Transverse colon (tissue), 4 donors: ENCODE results near the gene PMP22. TPM values are rescaled to one million over a fixed set of nuclear protein-coding genes. Genes with fewer than 3 reads are reported as not detected.
A peak's percentile ranks its signal among the peaks of the same experiment; 100 is the strongest.

ENCODE experiments used
- DNase-seq: peaks from one replicate; pipeline ENCODE4 v3.0.0-alpha.2; 2019
- H3K27ac ChIP-seq, 4 donors: fragments of 200-600 bp; sonication (generic); 2 replicates each; pipeline ENCODE4 v1.5.1; 2016 to 2018; ENCODE audit warnings: inconsistent platforms in 4 of 4
- H3K27me3 ChIP-seq: fragments of 200-600 bp; sonication (generic); 2 replicates; pipeline ENCODE4 v1.5.1; 2017; ENCODE audit warnings: inconsistent platforms
- H3K36me3 ChIP-seq, 4 donors: fragments of 200-600 bp; sonication (generic); 2 replicates each; pipeline ENCODE4 v1.5.1; 2017 to 2019; ENCODE audit warnings: inconsistent platforms in 4 of 4
- H3K4me1 ChIP-seq, 4 donors: fragments of 200-600 bp; sonication (generic); 2 replicates each; pipeline ENCODE4 v1.5.1; 2017 to 2020; ENCODE audit warnings: inconsistent platforms in 4 of 4
- H3K4me3 ChIP-seq, 4 donors: fragments of 200-600 bp; sonication (generic); 1 replicate in 1 of 4; 2 replicates in 3 of 4; pipeline versions ENCODE4 v1.5.1 to v1.6.1; 2017 to 2019; ENCODE audit warnings: inconsistent platforms in 4 of 4
- H3K9me3 ChIP-seq, 2 donors: fragments of 200-600 bp; sonication (generic); 2 replicates each; pipeline ENCODE4 v1.5.1; 2017 to 2019; ENCODE audit warnings: inconsistent platforms in 2 of 2
- CTCF ChIP-seq, 5 experiments: fragments of 200-600 bp in 3 of 5; fragments of 450-650 bp in 2 of 5; sonication (generic) in 3 of 5; IDR thresholded peaks; 1 replicate in 2 of 5; 2 replicates in 3 of 5; pipeline ENCODE4 v1.5.1; 2016 to 2017; ENCODE audit warnings: antibody characterized with exemption in 5 of 5, inconsistent platforms in 3 of 5, mild to moderate bottlenecking in 2 of 5, moderate library complexity in 1 of 5
- EP300 ChIP-seq: sonication (generic); formaldehyde crosslinking; IDR thresholded peaks from one replicate; pipeline ENCODE4 v1.6.1; 2017; ENCODE audit warnings: antibody characterized with exemption, low read depth
- POLR2A ChIP-seq: fragments of 450-650 bp; IDR thresholded peaks from one replicate; pipeline ENCODE4 v1.6.1; 2016; ENCODE audit warnings: antibody characterized with exemption, mild to moderate bottlenecking, moderate library complexity
- POLR2AphosphoS5 ChIP-seq, 3 donors: sonication (generic); formaldehyde crosslinking; IDR thresholded peaks; one replicate each; pipeline ENCODE4 v1.6.1; 2016; ENCODE audit warnings: antibody characterized with exemption in 3 of 3
- WGBS, 2 donors: methylation state at CpG; one replicate each; pipeline ENCODE4 v1.1.5; 2018; ENCODE audit warnings: low coverage in 1 of 2; 5-methylcytosine and 5-hydroxymethylcytosine counted together
- in situ Hi-C, 4 donors: fragments of 200-750 bp; cut with MboI; loops; one replicate each; pipeline versions ENCODE4 v1.15.0 to v1.15.1; 2017; ENCODE audit warnings: low sequenced_read_pairs in 3 of 4, low pct_ligation_motif_present in 1 of 4, low pct_unique_long_range_greater_than_20kb in 1 of 4
- intact Hi-C: fragments of 100-400 bp; cut with DNase I; formaldehyde crosslinking; loops from one replicate; pipeline ENCODE4 v1.15.1; 2023; ENCODE audit warnings: low total_unique reads
- total RNA-seq, 4 donors: library from RNA; depleted of rRNA; stranded (reverse); fragments of >200 nt; gene quantifications; one replicate each; pipeline ENCODE4 v1.1.0, GENCODE V29; 2016

The PMP22 gene
- total RNA-seq, 4 donors from 2014 or later = 23.9 to 70.9 (median 49.1) TPM

GRCh38 chr17:15257258-15257788 is 7.8 kb downstream of the PMP22 start:
- H3K27me3 ChIP-seq = peaks cover 8% of the 10 kb centered on the region
- H3K4me3 ChIP-seq = peak overlapping the region in 2 of 4 donors; percentile 2 to 67
- intact Hi-C loops = no loop called here
- no peaks in the 10 kb centered on the region for H3K9me3 ChIP-seq
- H3K4me1 ChIP-seq = peaks cover 27 to 88% (median 48%) of the 10 kb centered on the region in 4 donors
- peak overlapping the region; percentile 92 to 97 (median 94) for H3K27ac ChIP-seq
- TF ChIP-seq CTCF (IDR thresholded peaks at IDR 0.05) (peak; percentile 84 to 91 (median 86)), EP300 (no peak), POLR2AphosphoS5 (IDR thresholded peaks at IDR 0.05) (peak in 2 of 3 donors; percentile 25 to 30), POLR2A (no peak)
- DNase-seq = peak; percentile 76
- 1% methylated on average over 17 of the region's 17 CpGs; no CpG with 5 or more reads in 1 of the 2 donors for WGBS, 2 donors
- in situ Hi-C loops = loop anchor here in 2 of 4 donors (5.0 to 25.0 kb wide), 3 partner anchors 155 to 247 kb away; no protein-coding TSS in a partner anchor
- peaks cover 0 to 8% (median 0%) of the 10 kb centered on the region in 4 donors for H3K36me3 ChIP-seq

- peaks cover 5% of the 10 kb centered on the region for H3K27me3 ChIP-seq
- in situ Hi-C loops = loop anchor here in 2 of 4 donors (5.0 to 25.0 kb wide), 3 partner anchors 156 to 248 kb away; no protein-coding TSS in a partner anchor
- 41 to 57% methylated on average over 7 of the region's 7 CpGs for WGBS, 2 donors
- peaks cover 27 to 92% (median 43%) of the 10 kb centered on the region in 4 donors for H3K4me1 ChIP-seq
- H3K4me3 ChIP-seq = peak overlapping the region in 2 of 4 donors; percentile 2 to 67
- DNase-seq = no peak
- peak overlapping the region; percentile 92 to 97 (median 94) for H3K27ac ChIP-seq
- no peaks in the 10 kb centered on the region for H3K9me3 ChIP-seq
- intact Hi-C loops = no loop called here
- TF ChIP-seq POLR2A (no peak), CTCF (IDR thresholded peaks at IDR 0.05) (no peak), POLR2AphosphoS5 (IDR thresholded peaks at IDR 0.05) (no peak), EP300 (no peak)
- peaks cover 0 to 11% (median 0%) of the 10 kb centered on the region in 4 donors for H3K36me3 ChIP-seq
Observed at GRCh38 chr17:15256689-15257088, 8.4 kb downstream of the PMP22 start.

GRCh38 chr17:15255713-15256454 is 9.2 kb downstream of the PMP22 start:
- Histone ChIP-seq H3K36me3 (peaks cover 0 to 13% (median 0%) of the 10 kb centered on the region in 4 donors), H3K27me3 (no peaks in the 10 kb centered on the region), H3K4me1 (peaks cover 27 to 90% (median 41%) of the 10 kb centered on the region in 4 donors), H3K9me3 (no peaks in the 10 kb centered on the region), H3K27ac (peak overlapping the region; percentile 17 to 95 (median 64)), H3K4me3 (no peak overlapping the region)
- intact Hi-C loops (no loop called here), in situ Hi-C loops (loop anchor here in 2 of 4 donors (5.0 to 25.0 kb wide), 3 partner anchors 156 to 249 kb away; no protein-coding TSS in a partner anchor)
- no peak for DNase-seq
- TF ChIP-seq POLR2A (no peak), POLR2AphosphoS5 (IDR thresholded peaks at IDR 0.05) (no peak), EP300 (no peak), CTCF (IDR thresholded peaks at IDR 0.05) (no peak)
- 63 to 66% methylated on average over 10 to 13 of the region's 13 CpGs for WGBS, 2 donors
